Measurements from ENCODE around the gene TSPO2. TPM values are rescaled to one million over a fixed set of nuclear protein-coding genes. Genes with fewer than 3 reads are reported as not detected.

TSPO2 gene
- total RNA-seq, 1 donor from 2014 or later: not detected

- no peaks in the 10 kb centered on the region for H3K27me3 ChIP-seq (ENCODE audit: control insufficient read depth, insufficient read depth, low read length)
- H3K4me3 ChIP-seq (ENCODE audit: low read depth, low read length): no peak within 1 kb of the TSS
- FAIRE-seq (no peak), DNase-seq (ENCODE audit: low read depth) (no peak)
- TF ChIP-seq, protein P1, sequence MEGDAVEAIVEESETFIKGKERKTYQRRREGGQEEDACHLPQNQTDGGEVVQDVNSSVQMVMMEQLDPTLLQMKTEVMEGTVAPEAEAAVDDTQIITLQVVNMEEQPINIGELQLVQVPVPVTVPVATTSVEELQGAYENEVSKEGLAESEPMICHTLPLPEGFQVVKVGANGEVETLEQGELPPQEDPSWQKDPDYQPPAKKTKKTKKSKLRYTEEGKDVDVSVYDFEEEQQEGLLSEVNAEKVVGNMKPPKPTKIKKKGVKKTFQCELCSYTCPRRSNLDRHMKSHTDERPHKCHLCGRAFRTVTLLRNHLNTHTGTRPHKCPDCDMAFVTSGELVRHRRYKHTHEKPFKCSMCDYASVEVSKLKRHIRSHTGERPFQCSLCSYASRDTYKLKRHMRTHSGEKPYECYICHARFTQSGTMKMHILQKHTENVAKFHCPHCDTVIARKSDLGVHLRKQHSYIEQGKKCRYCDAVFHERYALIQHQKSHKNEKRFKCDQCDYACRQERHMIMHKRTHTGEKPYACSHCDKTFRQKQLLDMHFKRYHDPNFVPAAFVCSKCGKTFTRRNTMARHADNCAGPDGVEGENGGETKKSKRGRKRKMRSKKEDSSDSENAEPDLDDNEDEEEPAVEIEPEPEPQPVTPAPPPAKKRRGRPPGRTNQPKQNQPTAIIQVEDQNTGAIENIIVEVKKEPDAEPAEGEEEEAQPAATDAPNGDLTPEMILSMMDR (IDR thresholded peaks at IDR 0.05; ENCODE audit: insufficient read depth, low read length, severe bottlenecking): no peak
- no peaks in the 10 kb centered on the region for H3K36me3 ChIP-seq (ENCODE audit: control insufficient read depth, insufficient read depth, low read length)
These were observed 10.8 kb downstream of the TSPO2 start, which contains the start of gene APOBEC2 for GRCh38 chr6:41053041-41053440. Gene APOBEC2 (plus strand): TSS chr6:41053202. CDS start chr6:41053348, 146 bp downstream.

- no peak for DNase-seq (ENCODE audit: low read depth)
- Histone ChIP-seq H3K27me3 (ENCODE audit: control insufficient read depth, insufficient read depth, low read length) (no peaks in the 10 kb centered on the region), H3K4me3 (ENCODE audit: low read depth, low read length) (no peak overlapping the region), H3K36me3 (ENCODE audit: control insufficient read depth, insufficient read depth, low read length) (no peaks in the 10 kb centered on the region)
- TF ChIP-seq, protein P1 (IDR thresholded peaks at IDR 0.05; ENCODE audit: insufficient read depth, low read length, severe bottlenecking): no peak
- FAIRE-seq: no peak
These were observed 12.2 kb downstream of the TSPO2 start for GRCh38 chr6:41054511-41054910.

DNA sequence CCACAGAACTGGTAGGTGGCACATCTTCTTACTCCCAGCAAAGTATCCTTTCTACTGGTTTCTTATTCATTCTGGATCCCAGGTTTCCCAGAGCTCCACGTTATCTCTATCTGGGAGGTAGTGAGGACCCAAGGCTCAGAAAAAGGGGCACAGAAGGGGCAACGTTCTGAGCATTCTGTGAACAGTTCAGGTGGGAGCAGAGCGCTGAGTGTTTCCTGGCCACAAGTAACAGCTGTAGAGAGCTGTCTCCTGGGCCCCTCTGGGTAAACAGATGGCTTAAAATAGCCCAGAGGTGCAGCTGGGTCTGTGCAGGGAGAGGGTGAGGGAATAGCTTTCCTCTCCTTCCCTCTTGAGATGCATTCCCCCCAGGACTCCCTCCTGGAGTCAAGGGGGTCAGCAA, 12.9 kb downstream of the TSPO2 start:
- no peak for FAIRE-seq
- DNase-seq (ENCODE audit: low read depth): no peak
- H3K4me3 ChIP-seq (ENCODE audit: low read depth, low read length): no peak overlapping the region
- H3K36me3 ChIP-seq (ENCODE audit: control insufficient read depth, insufficient read depth, low read length): no peaks in the 10 kb centered on the region
- TF ChIP-seq, protein P1 (IDR thresholded peaks at IDR 0.05; ENCODE audit: insufficient read depth, low read length, severe bottlenecking): no peak
- H3K27me3 ChIP-seq (ENCODE audit: control insufficient read depth, insufficient read depth, low read length): no peaks in the 10 kb centered on the region

DNA sequence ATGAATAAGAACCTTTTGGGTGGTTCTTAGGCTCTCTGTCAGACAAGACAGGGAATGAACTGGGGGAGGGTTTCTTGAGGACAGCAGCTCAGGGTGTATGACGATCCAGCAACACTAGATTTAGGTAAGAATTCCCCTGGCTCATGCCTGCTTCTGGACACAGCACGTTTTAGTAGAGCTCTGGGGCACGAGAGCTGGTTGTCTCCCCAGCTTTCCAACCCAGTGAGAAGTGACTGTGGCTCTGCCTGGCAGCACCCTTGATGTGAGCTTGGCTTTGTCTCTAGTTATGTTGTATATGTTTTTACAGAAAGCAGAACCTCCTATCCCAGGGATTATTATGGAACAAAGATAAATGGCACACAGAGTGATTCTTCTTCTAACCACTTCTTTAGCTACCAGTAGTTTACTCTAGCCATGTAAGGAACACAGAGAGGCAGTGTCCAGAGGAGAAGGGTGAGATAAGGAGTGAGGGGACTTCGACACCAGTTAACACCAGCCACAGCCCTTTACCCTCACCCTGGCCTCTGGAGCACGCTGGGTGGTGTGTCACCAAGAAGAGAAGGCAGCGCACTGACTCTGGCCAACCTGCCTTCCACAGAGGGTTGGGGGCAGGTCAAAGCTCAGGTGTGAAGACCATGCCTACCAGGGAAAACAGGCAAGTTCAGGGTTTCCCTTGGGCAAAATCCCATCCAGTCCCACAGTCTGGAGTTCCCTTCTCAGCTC, 14.7 kb downstream of the TSPO2 start:
- Histone ChIP-seq H3K36me3 (ENCODE audit: control insufficient read depth, insufficient read depth, low read length) (no peaks in the 10 kb centered on the region), H3K4me3 (ENCODE audit: low read depth, low read length) (no peak overlapping the region), H3K27me3 (ENCODE audit: control insufficient read depth, insufficient read depth, low read length) (no peaks in the 10 kb centered on the region)
- no peak for FAIRE-seq
- no peak for DNase-seq (ENCODE audit: low read depth)
- TF ChIP-seq, protein P1 (IDR thresholded peaks at IDR 0.05; ENCODE audit: insufficient read depth, low read length, severe bottlenecking): no peak

DNA sequence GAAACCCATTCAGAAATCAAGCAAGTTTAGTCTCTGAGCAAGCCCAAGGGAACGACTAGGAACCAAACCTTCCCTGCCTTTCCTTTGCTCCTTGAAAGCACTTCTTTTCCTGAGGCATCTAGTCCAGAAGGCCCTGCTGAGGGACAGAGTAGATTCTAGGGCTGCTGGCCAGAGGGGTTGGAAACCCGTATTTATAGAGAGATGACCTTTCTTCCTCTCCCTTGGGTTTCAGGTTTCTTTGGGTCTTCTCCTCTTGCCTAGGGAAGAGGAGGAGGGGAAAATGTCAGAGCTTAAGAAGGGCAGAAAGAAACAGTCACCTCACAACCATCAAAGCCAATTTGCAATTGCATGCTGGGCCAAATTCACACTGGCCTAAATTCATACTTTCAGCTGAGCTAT, 16.5 kb downstream of the TSPO2 start:
- no peak for DNase-seq (ENCODE audit: low read depth)
- H3K36me3 ChIP-seq (ENCODE audit: control insufficient read depth, insufficient read depth, low read length): no peaks in the 10 kb centered on the region
- no peak overlapping the region for H3K4me3 ChIP-seq (ENCODE audit: low read depth, low read length)
- TF ChIP-seq, protein P1 (IDR thresholded peaks at IDR 0.05; ENCODE audit: insufficient read depth, low read length, severe bottlenecking): no peak
- no peak for FAIRE-seq
- no peaks in the 10 kb centered on the region for H3K27me3 ChIP-seq (ENCODE audit: control insufficient read depth, insufficient read depth, low read length)

- TF ChIP-seq, protein P1 (IDR thresholded peaks at IDR 0.05; ENCODE audit: insufficient read depth, low read length, severe bottlenecking): no peak
- Histone ChIP-seq H3K4me3 (ENCODE audit: low read depth, low read length) (no peak overlapping the region), H3K36me3 (ENCODE audit: control insufficient read depth, insufficient read depth, low read length) (no peaks in the 10 kb centered on the region), H3K27me3 (ENCODE audit: control insufficient read depth, insufficient read depth, low read length) (no peaks in the 10 kb centered on the region)
- DNase-seq (ENCODE audit: low read depth) (peak; percentile 41), FAIRE-seq (no peak)
These were observed 17.3 kb downstream of the TSPO2 start for GRCh38 chr6:41059556-41059955.

All from bronchial epithelial cell (primary cell).